IPS DF 4.7 (cell line): Measurements from ENCODE around the gene INPP5F.
"Not testable (repeated sequence)": the region's sequence is repeated elsewhere in the genome, so short reads cannot be mapped to it uniquely, and the experiment has no call there.

Experiments
- DNase-seq: peaks from one replicate; pipeline ENCODE4 v3.0.0-alpha.2; 2013; ENCODE audit warnings: low spot score; ENCODE audit errors: extremely low read depth

The INPP5F gene

GRCh38 chr10:119740096-119740495 lies 14.2 kb downstream of the INPP5F start:
- DNase-seq, result no peak

- no peak for DNase-seq
Observed at GRCh38 chr10:119742947-119743648, 17.2 kb downstream of the INPP5F start.

- DNase-seq, result no peak
Observed at GRCh38 chr10:119747940-119748339, 22.1 kb downstream of the INPP5F start.

- no peak for DNase-seq
Observed at GRCh38 chr10:119748871-119749270, 23.0 kb downstream of the INPP5F start.

- DNase-seq, result no peak
Observed at GRCh38 chr10:119749455-119749854, 23.6 kb downstream of the INPP5F start.

GRCh38 chr10:119750391-119751230 lies 24.8 kb downstream of the INPP5F start:
- DNase-seq, result no peak

GRCh38 chr10:119753309-119753708 lies 27.5 kb downstream of the INPP5F start:
- no peak for DNase-seq

GRCh38 chr10:119754085-119754484 lies 28.2 kb downstream of the INPP5F start:
- no peak for DNase-seq

- DNase-seq, result no peak
Observed at GRCh38 chr10:119754936-119755335, 29.1 kb downstream of the INPP5F start.

GRCh38 chr10:119755446-119755845 lies 29.6 kb downstream of the INPP5F start:
- DNase-seq, result no peak

GRCh38 chr10:119758448-119759195 lies 32.8 kb downstream of the INPP5F start:
- no peak for DNase-seq

GRCh38 chr10:119759832-119760231 lies 34.0 kb downstream of the INPP5F start:
- DNase-seq, result no peak

- no peak for DNase-seq
Observed at GRCh38 chr10:119761106-119761505, 35.3 kb downstream of the INPP5F start.

GRCh38 chr10:119762035-119762434 lies 36.2 kb downstream of the INPP5F start:
- DNase-seq, result no peak

- no peak for DNase-seq
Observed at GRCh38 chr10:119762805-119763798, 37.3 kb downstream of the INPP5F start.

GRCh38 chr10:119768455-119769094 lies 42.7 kb downstream of the INPP5F start:
- DNase-seq, result no peak

- DNase-seq, result no peak
Observed at GRCh38 chr10:119769886-119770285, 44.0 kb downstream of the INPP5F start.

- DNase-seq, result no peak
Observed at GRCh38 chr10:119770928-119771327, 45.1 kb downstream of the INPP5F start.

GRCh38 chr10:119772334-119772733 lies 46.5 kb downstream of the INPP5F start:
- no peak for DNase-seq

- not testable (repeated sequence) for DNase-seq
Observed at GRCh38 chr10:119773041-119773440, 47.2 kb downstream of the INPP5F start.
